Stimulated activated CD8-positive, alpha-beta memory T cell treated with anti-CD3 and anti-CD28 coated beads, Interleukin-15, amount 100 ng/mL, for 1 hour (primary cell): Measurements from ENCODE around the gene GAS7.
"Not testable (repeated sequence)": the region's sequence is repeated elsewhere in the genome, so short reads cannot be mapped to it uniquely, and the experiment has no call there.

Experiments used
- DNase-seq: peaks from one replicate; pipeline ENCODE4 v3.0.0-alpha.2; 2020; ENCODE audit warnings: low read depth

The GAS7 gene

DNA sequence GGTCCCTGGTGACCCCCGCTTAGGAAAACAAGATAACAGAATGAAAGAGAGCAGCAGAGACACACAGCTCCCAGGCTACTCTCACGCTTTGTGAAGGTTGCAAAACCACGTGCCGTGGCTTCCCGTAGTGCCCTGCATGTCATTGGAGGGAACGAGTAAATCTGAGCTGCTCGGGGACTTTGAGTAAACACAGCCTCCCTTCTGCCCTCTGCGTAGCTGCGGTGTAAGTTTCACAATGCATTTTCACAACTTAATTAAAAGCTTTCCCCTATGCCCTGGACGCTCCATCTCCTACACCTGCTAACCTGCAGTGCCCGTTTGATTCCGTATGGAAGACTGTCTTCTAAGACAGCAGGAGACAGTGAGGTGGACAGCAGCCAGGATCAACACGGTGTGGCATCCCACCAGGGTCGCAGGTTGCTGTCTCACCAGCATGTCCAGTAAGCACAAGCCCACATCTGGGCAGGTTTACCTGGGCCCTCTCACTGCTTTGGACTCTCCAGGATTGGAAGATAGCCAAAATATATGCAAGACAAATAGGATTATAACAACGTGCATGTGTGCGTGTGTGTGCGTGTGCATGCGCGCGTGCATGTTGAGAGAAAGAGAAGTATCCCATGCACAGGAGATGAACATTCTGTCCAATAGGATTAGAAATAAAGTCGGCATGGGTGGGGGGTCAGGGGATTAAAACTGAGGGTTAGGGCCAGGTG lies 177.0 kb downstream of the GAS7 start:
- no peak for DNase-seq

DNA sequence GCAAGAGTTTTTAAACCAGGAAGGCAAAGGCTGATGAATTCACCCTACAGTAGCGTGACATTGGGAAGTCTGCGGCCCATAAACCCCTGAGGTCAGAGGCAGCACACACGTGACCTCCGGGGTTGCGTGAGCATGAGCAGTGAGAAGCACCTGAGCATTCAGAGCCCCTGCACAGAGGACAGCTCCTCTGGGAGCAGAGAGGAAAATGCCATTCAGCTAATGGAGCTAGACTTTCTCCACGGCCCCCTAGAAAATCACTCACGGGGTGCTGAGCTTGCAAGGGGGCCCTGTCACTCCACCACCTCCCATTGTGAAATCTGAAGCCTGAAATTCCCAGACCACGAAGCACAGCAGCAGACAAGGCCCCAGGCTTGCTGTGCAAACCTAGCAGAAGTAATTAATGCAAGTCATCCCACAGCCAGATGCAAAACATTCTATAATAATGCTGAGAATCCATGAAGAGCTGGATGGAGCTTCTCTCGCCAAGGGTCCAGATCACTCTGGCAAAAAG lies 178.4 kb downstream of the GAS7 start:
- DNase-seq: no peak

DNA sequence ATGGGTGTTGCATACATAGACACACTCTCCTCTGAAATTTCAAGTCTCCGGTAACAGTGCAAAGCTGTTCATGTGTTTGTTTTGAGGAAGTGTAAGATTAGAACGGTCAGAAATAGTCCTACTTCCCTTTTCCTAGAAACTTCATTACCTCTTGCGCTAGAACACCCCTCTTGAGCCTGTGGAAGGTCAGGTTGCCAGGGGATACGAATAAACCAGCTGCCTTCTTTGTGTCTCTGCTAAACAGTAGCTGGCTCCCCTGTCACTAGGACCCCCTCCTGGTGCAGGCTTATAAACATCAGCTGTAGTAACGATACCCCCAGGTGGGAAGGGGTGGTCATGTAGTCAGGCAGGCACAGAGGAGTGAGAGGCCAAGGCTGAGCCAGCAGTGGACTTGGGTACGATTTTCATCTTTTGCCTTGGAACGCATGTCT lies 179.9 kb downstream of the GAS7 start:
- no peak for DNase-seq

DNA sequence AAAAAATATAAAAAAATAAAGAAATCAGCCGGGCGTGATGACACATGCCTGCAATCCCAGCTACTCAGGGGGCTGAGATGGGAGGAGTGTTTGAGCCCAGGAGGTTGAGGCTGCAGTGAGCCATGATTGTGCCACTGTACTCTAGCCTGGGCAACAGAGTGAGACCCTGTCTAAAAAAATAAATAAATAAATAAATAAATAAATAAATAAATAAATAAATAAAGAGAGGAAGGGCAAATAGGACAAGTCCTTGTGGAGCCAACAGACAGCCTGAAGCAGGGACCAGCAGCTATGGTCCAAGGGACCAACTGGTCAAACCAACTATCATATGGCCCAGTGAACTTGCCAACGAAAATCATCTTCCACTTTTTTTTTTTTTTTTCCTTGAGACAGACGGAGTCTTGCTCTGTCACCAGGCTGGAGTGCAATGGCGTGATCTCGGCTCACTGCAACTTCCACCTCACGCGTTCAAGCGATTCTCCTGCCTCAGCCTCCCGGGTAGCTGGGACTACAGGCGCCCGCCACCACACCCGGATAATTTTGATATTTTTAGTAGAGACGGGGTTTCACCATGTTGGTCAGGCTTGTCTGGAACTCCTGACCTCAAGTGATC lies 181.3 kb downstream of the GAS7 start:
- not testable (repeated sequence) for DNase-seq

DNA sequence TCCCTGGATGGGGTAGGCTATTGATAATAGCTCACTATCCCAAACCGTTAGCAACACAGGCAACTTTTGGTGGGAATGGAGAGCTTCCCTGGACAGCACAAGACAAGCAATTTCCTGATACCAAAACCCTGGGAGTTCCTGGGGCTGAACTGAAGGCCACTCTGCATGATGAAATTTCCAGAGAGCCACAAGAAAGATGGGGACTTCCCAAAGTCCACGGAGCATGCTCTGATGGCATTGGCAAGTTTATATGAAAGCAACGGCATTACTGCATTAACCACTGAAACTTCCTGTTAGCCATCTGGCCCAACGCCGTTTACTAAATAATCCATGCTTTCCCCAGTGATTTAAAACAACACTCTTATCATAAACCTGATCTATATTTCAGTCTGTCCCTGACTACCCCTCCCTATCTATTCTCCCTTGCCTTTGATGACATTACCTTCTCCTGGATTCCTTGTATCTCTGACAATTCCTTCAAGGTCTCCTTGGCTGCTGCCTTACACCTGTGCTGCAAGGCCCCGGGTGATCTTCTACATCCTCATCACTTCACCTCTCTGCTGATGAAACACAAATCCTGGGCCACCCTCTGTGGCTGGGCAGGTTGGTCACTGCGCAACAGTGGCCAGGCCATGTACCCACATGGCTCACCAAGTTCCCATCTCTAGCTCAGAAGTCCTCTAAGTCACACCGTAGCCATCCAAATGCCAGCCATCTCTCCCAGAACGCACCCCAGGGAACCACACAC lies 184.9 kb downstream of the GAS7 start:
- DNase-seq: no peak

DNA sequence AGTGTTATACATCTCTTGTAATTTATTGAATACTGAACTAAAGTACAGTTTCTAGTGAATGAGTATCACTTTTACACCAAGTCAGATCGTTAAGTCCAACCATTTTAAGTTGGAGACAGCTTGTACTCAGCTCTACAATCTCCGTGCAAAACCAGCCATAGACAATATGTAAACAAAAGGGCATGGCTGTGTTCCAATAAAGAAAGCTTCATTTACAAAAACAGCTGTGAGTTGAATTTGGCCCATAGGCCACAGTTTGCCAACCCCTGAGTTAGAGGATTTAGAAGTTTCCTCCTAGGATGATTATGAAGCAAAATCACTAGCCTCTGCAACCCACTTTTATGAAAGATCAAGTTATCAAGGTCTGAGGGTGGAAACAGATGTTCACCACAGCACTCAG lies 187.7 kb downstream of the GAS7 start:
- no peak for DNase-seq

DNA sequence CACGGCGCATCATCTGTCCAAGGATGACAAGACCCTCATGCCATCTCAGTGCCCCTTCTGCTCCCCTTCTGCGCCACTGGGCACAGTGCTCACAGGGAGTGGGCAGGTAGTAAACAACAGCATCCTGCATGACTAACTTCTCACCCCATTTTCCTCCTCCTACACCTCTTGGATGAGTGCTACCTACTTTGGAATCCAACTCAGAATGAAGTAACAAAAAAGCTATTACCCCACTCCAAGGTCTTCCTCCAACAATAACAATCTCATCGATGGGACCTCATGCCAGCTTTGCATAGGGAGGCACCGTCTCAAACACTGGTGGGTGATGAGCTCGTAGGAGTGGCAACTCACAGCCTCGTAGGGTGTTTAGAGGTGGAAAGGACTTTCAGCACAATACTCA lies 194.7 kb downstream of the GAS7 start:
- no peak for DNase-seq

DNA sequence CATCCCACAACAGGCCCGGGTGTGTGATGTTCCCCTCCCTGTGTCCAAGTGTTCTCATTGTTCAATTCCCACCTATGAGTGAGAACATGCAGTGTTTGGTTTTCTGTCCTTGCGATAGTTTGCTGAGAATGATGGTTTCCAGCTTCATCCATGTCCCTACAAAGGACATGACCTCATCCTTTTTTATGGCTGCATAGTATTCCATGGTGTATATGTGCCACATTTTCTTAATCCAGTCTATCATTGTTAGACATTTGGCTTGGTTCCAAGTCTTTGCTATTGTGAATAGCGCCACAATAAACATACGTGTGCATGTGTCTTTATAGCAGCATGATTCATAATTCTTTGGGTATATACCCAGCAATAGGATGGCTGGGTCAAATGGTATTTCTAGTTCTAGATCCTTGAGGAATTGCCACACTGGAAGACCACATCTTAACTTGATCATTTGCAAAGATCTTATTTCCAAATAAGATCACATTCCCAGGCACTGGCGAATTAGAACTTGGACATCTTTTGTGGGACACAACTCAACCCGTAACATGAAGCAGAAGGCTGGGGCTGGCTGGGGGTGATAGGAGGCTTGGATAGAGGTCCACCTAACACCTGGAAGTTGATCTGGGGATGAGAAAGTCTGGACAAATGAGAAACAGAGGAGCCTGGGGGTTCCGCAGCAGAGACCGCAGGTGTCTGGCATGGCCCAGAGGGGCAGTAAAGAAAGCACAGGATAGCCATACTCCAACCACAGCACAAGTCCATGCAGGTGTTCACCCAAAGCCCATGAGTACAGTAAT lies 195.6 kb downstream of the GAS7 start:
- DNase-seq: not testable (repeated sequence)

DNA sequence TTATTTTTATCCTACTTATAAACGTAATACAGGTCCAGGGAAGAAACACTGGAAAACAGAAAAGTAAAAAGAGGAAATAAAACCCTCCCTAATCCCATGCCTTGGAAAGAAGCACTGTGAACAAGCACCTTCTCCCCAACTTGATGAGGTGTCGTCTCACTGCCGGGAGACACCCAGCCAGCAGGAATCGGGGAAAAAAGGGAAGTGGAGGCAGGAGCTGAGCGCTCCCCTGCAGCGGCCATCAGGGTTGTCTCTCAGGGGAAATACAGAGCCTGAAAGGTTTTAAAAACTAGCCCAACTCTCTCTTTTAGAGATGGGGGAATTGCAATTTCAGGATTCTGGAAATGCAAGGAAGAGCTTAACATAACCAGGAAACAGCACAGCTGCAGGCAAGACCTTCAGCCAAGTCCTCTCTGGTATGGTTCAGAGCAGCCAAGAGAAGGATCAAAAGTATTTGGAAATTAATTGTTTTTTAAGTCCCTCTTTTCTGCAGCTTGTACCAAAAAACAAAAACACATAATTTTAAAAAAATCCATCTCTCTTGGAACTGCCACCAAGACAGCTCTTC lies 197.0 kb downstream of the GAS7 start:
- DNase-seq: no peak

DNA sequence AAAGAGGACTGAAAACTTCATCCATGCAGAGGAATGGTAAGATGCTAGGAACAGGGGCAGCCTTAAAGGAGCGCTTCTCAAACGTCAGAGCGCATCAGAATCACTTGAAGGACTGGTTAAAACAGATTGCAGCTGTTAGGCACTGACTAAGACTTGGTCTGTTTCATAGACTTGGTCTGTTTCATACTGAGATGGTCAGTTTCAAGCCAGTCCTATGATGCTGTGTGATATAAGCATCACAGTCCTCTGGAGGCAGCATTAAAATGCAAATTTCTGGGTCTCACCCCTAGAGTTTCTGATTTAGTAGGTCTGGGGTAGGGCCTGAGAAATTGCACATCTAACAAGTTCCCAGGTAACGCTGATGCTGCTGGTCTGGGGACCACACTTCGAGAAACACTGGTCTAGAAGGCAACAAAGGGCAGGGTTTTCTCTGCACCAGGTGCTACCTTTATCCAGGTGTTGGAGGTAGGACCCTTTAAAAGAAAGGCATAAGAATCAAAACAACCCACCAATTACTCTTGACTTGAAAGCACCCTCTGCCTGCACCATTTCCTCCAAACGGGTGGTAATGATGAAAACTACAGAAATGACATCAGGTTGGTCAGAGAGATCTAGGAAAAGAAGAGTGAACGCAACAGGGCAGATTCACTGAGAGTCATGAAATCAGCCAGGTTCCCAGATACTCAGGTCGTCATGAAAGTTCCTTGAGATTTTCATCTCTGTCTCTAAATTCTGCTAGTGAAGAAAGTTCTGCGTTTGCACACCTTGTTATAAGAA lies 198.3 kb downstream of the GAS7 start:
- no peak for DNase-seq

DNA sequence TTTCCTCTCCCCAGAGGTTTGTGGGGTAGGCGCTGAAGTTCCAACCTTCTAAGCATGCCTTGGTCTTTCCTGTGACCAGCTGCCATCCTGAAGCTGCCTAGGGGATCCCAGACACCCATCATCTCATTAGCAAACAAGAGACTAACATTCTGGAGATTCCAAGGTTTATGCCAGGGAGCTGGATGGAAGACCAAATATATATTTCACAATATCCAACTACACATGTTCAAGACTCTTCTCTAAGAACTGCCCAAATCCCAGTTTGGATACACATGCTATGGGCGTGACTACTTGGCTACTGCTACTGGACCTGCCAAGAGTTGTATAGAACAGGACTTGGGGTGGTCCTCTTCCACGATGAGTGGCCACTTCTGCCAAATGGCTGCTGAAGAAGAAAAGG lies 200.3 kb downstream of the GAS7 start:
- DNase-seq: no peak

DNA sequence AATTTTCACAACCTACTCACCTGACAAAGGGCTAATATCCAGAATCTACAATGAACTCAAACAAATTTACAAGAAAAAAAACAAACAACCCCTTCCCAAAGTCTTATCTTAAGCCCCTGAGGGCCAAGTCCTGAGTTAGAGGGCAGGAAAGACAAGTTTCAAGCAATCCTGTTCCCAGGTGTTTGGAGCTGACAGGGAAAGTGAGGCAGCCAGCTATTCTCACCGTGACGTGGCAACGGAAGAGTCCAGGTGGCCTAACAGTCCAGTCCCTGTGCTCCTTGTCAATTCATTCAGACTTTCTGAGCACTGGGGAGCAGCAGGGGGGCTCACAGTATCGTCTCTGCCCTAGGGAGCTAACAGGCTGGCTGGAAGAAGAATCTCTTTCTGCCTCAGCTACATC lies 203.6 kb downstream of the GAS7 start:
- DNase-seq: no peak

DNA sequence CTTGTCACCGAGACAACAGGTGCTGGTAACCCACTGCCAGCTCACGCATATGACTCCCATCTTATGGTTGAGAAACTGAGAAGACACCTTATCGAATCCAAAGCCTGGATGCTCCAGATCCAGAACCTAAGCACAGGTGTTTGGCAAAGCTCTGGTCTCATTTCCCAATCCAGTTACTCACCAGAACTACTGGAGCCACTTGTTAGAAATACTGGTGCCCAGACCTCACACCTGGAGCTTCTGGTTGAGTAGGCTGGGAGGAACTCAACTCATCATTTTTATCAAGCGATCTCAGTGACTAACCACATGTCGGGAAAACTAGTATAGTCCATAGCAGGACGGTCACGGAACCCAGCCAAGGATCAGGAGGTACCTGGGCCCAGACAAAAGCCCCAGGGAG lies 206.6 kb downstream of the GAS7 start:
- DNase-seq: no peak

DNA sequence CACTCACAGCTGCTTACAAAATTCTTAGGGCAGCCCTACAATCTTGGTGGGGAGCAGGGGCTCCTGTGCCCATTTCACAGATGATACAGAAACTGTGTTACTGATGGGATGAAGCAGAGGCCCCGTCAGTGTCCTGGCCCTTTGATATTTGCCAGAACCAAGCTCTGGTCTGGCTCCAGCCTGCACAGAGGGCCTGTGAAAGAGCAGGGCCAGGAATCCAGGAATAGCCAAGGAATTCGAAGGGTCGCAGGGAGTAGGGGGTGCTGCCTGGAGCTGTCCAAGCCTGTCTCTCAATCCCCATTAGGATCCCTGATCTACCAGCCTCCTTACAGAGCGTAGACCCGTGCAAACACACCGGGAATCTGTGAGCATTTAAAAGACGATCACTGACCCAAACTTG lies 207.1 kb downstream of the GAS7 start:
- no peak for DNase-seq

DNA sequence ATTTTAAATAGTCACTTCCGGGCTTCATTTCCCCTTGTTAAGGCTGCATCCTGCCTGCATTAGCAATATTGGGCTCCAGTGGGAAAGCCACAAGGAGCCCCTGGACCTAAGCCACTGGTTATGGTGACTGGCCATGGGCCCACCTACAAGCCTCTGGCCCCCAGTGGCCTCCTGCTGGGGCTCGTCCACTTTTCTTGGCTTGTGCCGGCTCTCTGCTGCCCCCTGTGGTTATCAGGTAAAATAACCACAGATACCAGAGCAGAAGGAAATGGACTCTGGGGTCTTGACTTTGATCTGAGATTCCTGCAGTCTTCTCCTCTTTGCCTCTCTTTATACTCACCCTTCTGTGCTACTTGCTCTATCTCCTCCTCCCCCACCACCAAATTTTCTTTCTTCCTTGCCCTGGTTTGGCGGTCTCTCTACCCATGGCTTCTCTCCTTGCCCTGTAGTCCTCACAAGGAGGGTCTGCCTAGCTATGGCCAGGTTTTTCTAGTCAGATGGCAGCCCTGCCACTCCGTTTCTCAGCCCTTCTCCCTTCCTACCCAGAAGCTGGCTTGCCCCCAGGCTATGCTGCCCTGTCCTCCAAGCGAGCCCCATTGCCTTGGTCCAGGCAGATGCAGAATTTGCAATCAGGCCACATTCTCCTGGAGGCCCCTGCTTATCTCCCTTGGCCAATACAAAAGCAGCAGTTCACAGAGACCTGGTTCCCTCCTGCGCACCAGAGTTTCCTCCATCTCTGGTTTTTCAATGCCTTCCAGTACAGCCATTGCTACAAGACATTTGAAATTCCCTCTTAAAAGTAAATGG lies 210.4 kb downstream of the GAS7 start:
- DNase-seq: no peak

DNA sequence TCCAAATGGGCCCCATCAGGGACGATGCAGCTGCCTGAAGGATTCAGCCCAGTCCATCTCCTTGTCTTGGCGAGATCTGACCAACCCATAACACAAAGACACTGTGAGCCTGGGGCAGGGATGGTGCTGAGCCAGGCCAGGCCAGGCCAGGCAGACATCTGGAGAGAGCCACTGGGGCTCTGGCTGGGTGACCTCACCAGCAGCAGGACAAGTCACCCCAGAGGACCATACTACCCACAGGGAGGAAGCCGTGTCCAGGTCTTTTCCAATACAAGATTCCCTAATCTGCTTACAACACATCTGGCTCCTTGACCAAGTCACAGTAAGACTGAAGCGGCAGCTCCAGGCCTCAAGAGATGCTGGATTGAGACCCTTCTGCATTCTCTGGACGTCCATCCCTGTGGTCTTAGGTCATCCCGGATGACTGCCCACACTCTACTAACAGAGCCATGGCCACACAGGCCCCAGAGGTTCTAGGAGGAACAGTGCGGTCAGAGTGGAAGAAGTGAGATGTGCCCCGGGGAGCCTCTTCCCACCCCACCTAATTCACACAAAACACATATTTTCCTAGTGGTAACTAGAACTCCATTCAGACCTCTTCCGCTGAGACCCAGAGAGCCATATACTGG lies 211.5 kb downstream of the GAS7 start:
- DNase-seq: no peak

DNA sequence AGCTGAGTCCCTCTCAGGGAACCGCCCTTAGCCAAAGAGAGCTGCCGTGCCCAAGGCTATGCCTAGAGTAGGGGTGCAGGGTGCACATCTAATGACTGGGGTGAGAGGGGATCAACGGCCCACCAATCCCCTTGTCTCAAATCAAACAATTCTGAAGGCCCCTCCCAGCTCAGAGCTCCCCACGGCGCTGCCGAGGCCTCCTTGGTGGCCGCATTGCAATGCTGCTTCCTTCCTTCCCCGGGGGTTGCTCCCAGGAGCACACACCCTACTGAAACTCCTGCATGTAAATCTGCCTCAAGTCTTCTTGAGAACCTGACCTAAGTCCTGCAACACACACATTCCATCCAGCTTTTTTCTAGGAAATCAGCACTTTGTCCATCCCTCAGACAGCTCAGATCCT lies 212.8 kb downstream of the GAS7 start:
- no peak for DNase-seq

DNA sequence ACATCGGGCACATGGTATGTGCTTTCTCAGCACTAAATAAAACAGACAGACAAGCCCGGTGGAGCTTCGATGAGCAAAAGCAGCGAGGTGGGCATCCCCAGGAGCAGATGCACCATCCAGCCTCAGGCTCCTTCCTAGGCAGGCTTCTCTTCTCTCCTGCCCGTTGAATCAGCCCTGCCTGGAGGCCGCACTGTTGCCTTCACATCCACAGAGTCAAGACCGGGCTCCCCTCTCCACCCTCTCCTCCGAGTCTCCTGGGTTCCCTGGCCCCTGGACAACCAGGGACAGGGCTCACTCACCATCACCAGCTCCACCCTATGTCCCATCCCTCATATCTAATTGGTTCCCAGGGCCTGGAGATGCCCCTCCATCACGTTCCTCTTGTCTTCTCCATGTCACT lies 213.6 kb downstream of the GAS7 start:
- DNase-seq: no peak

DNA sequence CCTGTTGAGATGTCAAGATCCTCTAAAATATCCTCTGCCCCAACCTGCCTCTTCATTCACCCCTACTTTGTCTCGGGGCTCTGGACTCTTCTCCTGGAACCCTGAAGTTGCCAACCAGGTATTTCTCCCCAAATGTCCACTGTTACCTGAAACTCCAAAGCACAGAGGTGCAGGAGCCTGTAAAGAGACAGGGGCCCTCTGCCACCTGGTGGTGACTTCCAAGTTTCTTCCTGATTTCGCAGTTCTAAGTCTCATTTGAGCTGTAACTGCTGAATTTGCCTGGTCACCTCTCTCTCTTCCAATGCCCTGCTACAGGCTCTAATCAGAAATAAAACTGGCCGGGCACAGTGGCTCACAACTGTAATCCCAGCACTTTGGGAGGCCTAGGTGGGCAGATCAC lies 216.2 kb downstream of the GAS7 start:
- DNase-seq: no peak
